HUES48 (cell line): ENCODE measurements around the gene TPR.

Source experiments
- H3K27ac ChIP-seq: one replicate; pipeline ENCODE4 v1.7.0; 2013; ENCODE audit warnings: low read depth, low read length, inconsistent platforms
- H3K27me3 ChIP-seq: 2 replicates; pipeline ENCODE4 v1.6.1; 2013; ENCODE audit warnings: mild to moderate bottlenecking, low read length; ENCODE audit not compliant: control insufficient read depth, insufficient read depth
- H3K36me3 ChIP-seq: 2 replicates; pipeline ENCODE4 v1.6.1; 2013; ENCODE audit warnings: low read length; ENCODE audit not compliant: control insufficient read depth, insufficient read depth
- H3K4me1 ChIP-seq: 2 replicates; pipeline ENCODE4 v1.6.1; 2013; ENCODE audit warnings: mild to moderate bottlenecking, low read length; ENCODE audit not compliant: control insufficient read depth, insufficient read depth
- H3K4me3 ChIP-seq: 2 replicates; pipeline ENCODE4 v1.5.1; 2013; ENCODE audit warnings: mild to moderate bottlenecking, low read depth, low read length
- H3K9ac ChIP-seq: 2 replicates; pipeline ENCODE4 v1.6.1; 2013; ENCODE audit warnings: mild to moderate bottlenecking, low read depth, low read length, moderate library complexity
- H3K9me3 ChIP-seq: 2 replicates; pipeline ENCODE4 v1.6.1; 2013; ENCODE audit warnings: low read length; ENCODE audit not compliant: control insufficient read depth, insufficient read depth

The TPR gene

GRCh38 chr1:186327331-186327730 lies 47.7 kb downstream of the TPR start:
- no peak overlapping the region for H3K4me3 ChIP-seq
- H3K27ac ChIP-seq = no peak overlapping the region
- H3K36me3 ChIP-seq = peaks cover 95% of the 10 kb centered on the region
- H3K9ac ChIP-seq = no peak overlapping the region
- no peaks in the 10 kb centered on the region for H3K9me3 ChIP-seq
- H3K27me3 ChIP-seq = no peaks in the 10 kb centered on the region
- no peaks in the 10 kb centered on the region for H3K4me1 ChIP-seq

GRCh38 chr1:186326009-186326408 lies 49.0 kb downstream of the TPR start:
- Histone ChIP-seq H3K27me3 (no peaks in the 10 kb centered on the region), H3K9ac (no peak overlapping the region), H3K36me3 (peaks cover 95% of the 10 kb centered on the region), H3K9me3 (no peaks in the 10 kb centered on the region), H3K27ac (no peak overlapping the region), H3K4me3 (no peak overlapping the region), H3K4me1 (no peaks in the 10 kb centered on the region)

- Histone ChIP-seq H3K4me3 (no peak overlapping the region), H3K9me3 (no peaks in the 10 kb centered on the region), H3K9ac (no peak overlapping the region), H3K27ac (no peak overlapping the region), H3K36me3 (peaks cover 95% of the 10 kb centered on the region), H3K27me3 (no peaks in the 10 kb centered on the region), H3K4me1 (no peaks in the 10 kb centered on the region)
These were observed 49.8 kb downstream of the TPR start for GRCh38 chr1:186325239-186325638.

GRCh38 chr1:186323865-186324264 lies 51.2 kb downstream of the TPR start:
- Histone ChIP-seq H3K27me3 (no peaks in the 10 kb centered on the region), H3K4me1 (no peaks in the 10 kb centered on the region), H3K4me3 (no peak overlapping the region), H3K36me3 (peaks cover 95% of the 10 kb centered on the region), H3K9me3 (no peaks in the 10 kb centered on the region), H3K27ac (no peak overlapping the region), H3K9ac (no peak overlapping the region)

- peaks cover 97% of the 10 kb centered on the region for H3K36me3 ChIP-seq
- no peaks in the 10 kb centered on the region for H3K4me1 ChIP-seq
- H3K9ac ChIP-seq = no peak overlapping the region
- H3K4me3 ChIP-seq = no peak overlapping the region
- no peaks in the 10 kb centered on the region for H3K9me3 ChIP-seq
- no peak overlapping the region for H3K27ac ChIP-seq
- no peaks in the 10 kb centered on the region for H3K27me3 ChIP-seq
These were observed 59.5 kb downstream of the TPR start for GRCh38 chr1:186315570-186315969.

GRCh38 chr1:186311375-186312051 lies 63.5 kb downstream of the TPR start:
- Histone ChIP-seq H3K36me3 (peaks cover 56% of the 10 kb centered on the region), H3K27ac (no peak overlapping the region), H3K4me1 (no peaks in the 10 kb centered on the region), H3K9me3 (no peaks in the 10 kb centered on the region), H3K9ac (no peak overlapping the region), H3K27me3 (no peaks in the 10 kb centered on the region), H3K4me3 (no peak overlapping the region)

- no peaks in the 10 kb centered on the region for H3K4me1 ChIP-seq
- no peak overlapping the region for H3K27ac ChIP-seq
- H3K9me3 ChIP-seq = no peaks in the 10 kb centered on the region
- no peak overlapping the region for H3K9ac ChIP-seq
- H3K27me3 ChIP-seq = no peaks in the 10 kb centered on the region
- no peak overlapping the region for H3K4me3 ChIP-seq
- H3K36me3 ChIP-seq = peaks cover 44% of the 10 kb centered on the region
These were observed 64.7 kb downstream of the TPR start for GRCh38 chr1:186310307-186310706.

GRCh38 chr1:186308264-186309060 lies 66.6 kb downstream of the TPR start:
- peaks cover 26% of the 10 kb centered on the region for H3K36me3 ChIP-seq
- no peak overlapping the region for H3K9ac ChIP-seq
- no peak overlapping the region for H3K27ac ChIP-seq
- H3K4me3 ChIP-seq = no peak overlapping the region
- no peaks in the 10 kb centered on the region for H3K9me3 ChIP-seq
- H3K4me1 ChIP-seq = no peaks in the 10 kb centered on the region
- no peaks in the 10 kb centered on the region for H3K27me3 ChIP-seq

- H3K27me3 ChIP-seq = no peaks in the 10 kb centered on the region
- H3K36me3 ChIP-seq = peaks cover 15% of the 10 kb centered on the region
- no peaks in the 10 kb centered on the region for H3K4me1 ChIP-seq
- H3K9ac ChIP-seq = no peak overlapping the region
- H3K27ac ChIP-seq = no peak overlapping the region
- H3K9me3 ChIP-seq = no peaks in the 10 kb centered on the region
- no peak overlapping the region for H3K4me3 ChIP-seq
These were observed 67.6 kb downstream of the TPR start for GRCh38 chr1:186307445-186307844.

- Histone ChIP-seq H3K27me3 (no peaks in the 10 kb centered on the region), H3K4me1 (no peaks in the 10 kb centered on the region), H3K4me3 (no peak overlapping the region), H3K9ac (no peak overlapping the region), H3K27ac (no peak overlapping the region), H3K36me3 (peaks cover 7% of the 10 kb centered on the region), H3K9me3 (no peaks in the 10 kb centered on the region)
These were observed 68.5 kb downstream of the TPR start for GRCh38 chr1:186306533-186306932.
